GM23248 (cell line): ENCODE results near the gene SPINK4.

ENCODE experiments used
- EZH2 ChIP-seq: fragments of 200-600 bp; sonication (generic); IDR thresholded peaks from 2 replicates; pipeline ENCODE4 v1.6.1; 2018; ENCODE audit warnings: antibody characterized with exemption, mild to moderate bottlenecking; ENCODE audit not compliant: insufficient read depth, poor library complexity, severe bottlenecking
- EZH2phosphoT487 ChIP-seq: fragments of 200-600 bp; sonication (generic); IDR thresholded peaks from 2 replicates; pipeline ENCODE4 v1.6.1; 2018; ENCODE audit warnings: antibody characterized with exemption, moderate library complexity, mild to moderate bottlenecking, low read depth; ENCODE audit not compliant: insufficient read depth

DNA sequence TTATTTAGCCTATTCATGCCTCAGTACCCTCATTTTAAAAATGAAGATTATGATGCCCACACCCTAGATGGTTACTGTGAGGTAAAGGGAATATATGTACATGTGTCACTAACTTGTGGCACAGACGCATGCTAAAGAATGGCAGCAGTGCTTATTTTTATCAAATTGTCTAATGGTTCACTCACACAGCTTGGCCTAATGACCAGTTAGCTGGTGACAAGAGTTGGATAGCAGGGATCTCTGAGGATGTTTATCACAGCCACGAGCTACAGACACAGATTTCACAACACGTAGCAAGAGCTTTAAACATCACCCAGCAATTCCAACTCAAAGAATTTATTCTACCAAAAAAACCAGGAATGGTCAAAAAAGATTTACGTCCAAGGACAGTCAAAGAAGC, 17.3 kb downstream of the SPINK4 start:
- TF ChIP-seq EZH2 (no peak), EZH2phosphoT487 (no peak)
